ENCODE measurements around the gene UBR1. TPM values are rescaled to one million over a fixed set of nuclear protein-coding genes. Genes with fewer than 3 reads are reported as not detected.

Gene UBR1
- total RNA-seq, 1 experiment from 2014 or later = 18.6 TPM

GRCh38 chr15:42939841-42940240 lies 166.0 kb downstream of the UBR1 start:
- no peaks in the 10 kb centered on the region for H3K4me1 Mint-ChIP-seq (ENCODE audit: low read depth, unreplicated experiment)
- DNase-seq = no peak
- peaks cover 5% of the 10 kb centered on the region for H3K36me3 Mint-ChIP-seq (ENCODE audit: insufficient read depth, unreplicated experiment)
- no peak for TF ChIP-seq CTCF (IDR thresholded peaks at IDR 0.05; ENCODE audit: unreplicated experiment)
- no peak overlapping the region for H3K27ac Mint-ChIP-seq (ENCODE audit: unreplicated experiment)
- no TSS peak for BruUV-seq (replicated peaks)
- intact Hi-C loops (cut with micrococcal nuclease; ENCODE audit: unreplicated experiment) = no loop called here
- no peak overlapping the region for H3K4me3 Mint-ChIP-seq (ENCODE audit: low read depth, unreplicated experiment)
- CTCF ChIA-PET = no interaction called here
- no peaks in the 10 kb centered on the region for H3K27me3 Mint-ChIP-seq (ENCODE audit: unreplicated experiment)
- H3K9me3 Mint-ChIP-seq (ENCODE audit: low read depth, unreplicated experiment) = no peaks in the 10 kb centered on the region

- peaks cover 5% of the 10 kb centered on the region for H3K36me3 Mint-ChIP-seq (ENCODE audit: insufficient read depth, unreplicated experiment)
- H3K4me1 Mint-ChIP-seq (ENCODE audit: low read depth, unreplicated experiment) = no peaks in the 10 kb centered on the region
- no peak overlapping the region for H3K4me3 Mint-ChIP-seq (ENCODE audit: low read depth, unreplicated experiment)
- DNase-seq = no peak
- intact Hi-C loops (cut with micrococcal nuclease; ENCODE audit: unreplicated experiment) = no loop called here
- TF ChIP-seq CTCF (IDR thresholded peaks at IDR 0.05; ENCODE audit: unreplicated experiment) = no peak
- no peak overlapping the region for H3K27ac Mint-ChIP-seq (ENCODE audit: unreplicated experiment)
- no TSS peak for BruUV-seq (replicated peaks)
- CTCF ChIA-PET = no interaction called here
- no peaks in the 10 kb centered on the region for H3K9me3 Mint-ChIP-seq (ENCODE audit: low read depth, unreplicated experiment)
- no peaks in the 10 kb centered on the region for H3K27me3 Mint-ChIP-seq (ENCODE audit: unreplicated experiment)
These were observed 168.7 kb downstream of the UBR1 start for GRCh38 chr15:42937143-42937542.

- no TSS peak for BruUV-seq (replicated peaks)
- no peak for TF ChIP-seq CTCF (IDR thresholded peaks at IDR 0.05; ENCODE audit: unreplicated experiment)
- no peak for DNase-seq
- H3K4me1 Mint-ChIP-seq (ENCODE audit: low read depth, unreplicated experiment) = no peaks in the 10 kb centered on the region
- H3K27ac Mint-ChIP-seq (ENCODE audit: unreplicated experiment) = no peak overlapping the region
- H3K27me3 Mint-ChIP-seq (ENCODE audit: unreplicated experiment) = no peaks in the 10 kb centered on the region
- intact Hi-C loops (cut with micrococcal nuclease; ENCODE audit: unreplicated experiment) = no loop called here
- peaks cover 5% of the 10 kb centered on the region for H3K36me3 Mint-ChIP-seq (ENCODE audit: insufficient read depth, unreplicated experiment)
- H3K9me3 Mint-ChIP-seq (ENCODE audit: low read depth, unreplicated experiment) = no peaks in the 10 kb centered on the region
- CTCF ChIA-PET = no interaction called here
- no peak overlapping the region for H3K4me3 Mint-ChIP-seq (ENCODE audit: low read depth, unreplicated experiment)
These were observed 171.8 kb downstream of the UBR1 start for GRCh38 chr15:42933886-42934667.

- Mint-ChIP-seq H3K4me1 (ENCODE audit: low read depth, unreplicated experiment) (no peaks in the 10 kb centered on the region), H3K9me3 (ENCODE audit: low read depth, unreplicated experiment) (no peaks in the 10 kb centered on the region), H3K27ac (ENCODE audit: unreplicated experiment) (no peak overlapping the region), H3K4me3 (ENCODE audit: low read depth, unreplicated experiment) (no peak overlapping the region), H3K27me3 (ENCODE audit: unreplicated experiment) (no peaks in the 10 kb centered on the region), H3K36me3 (ENCODE audit: insufficient read depth, unreplicated experiment) (no peaks in the 10 kb centered on the region)
- intact Hi-C loops (cut with micrococcal nuclease; ENCODE audit: unreplicated experiment) = no loop called here
- CTCF ChIA-PET = no interaction called here
- TF ChIP-seq CTCF (IDR thresholded peaks at IDR 0.05; ENCODE audit: unreplicated experiment) = no peak
- no peak for DNase-seq
- no TSS peak for BruUV-seq (replicated peaks)
These were observed 172.9 kb downstream of the UBR1 start for GRCh38 chr15:42932833-42933515.
